Ectodermal cell (in vitro differentiated cells): ENCODE data around the gene TRIM27.
A peak's percentile ranks its signal among the peaks of the same experiment; 100 is the strongest.
"Not testable (repeated sequence)": the region's sequence is repeated elsewhere in the genome, so short reads cannot be mapped to it uniquely, and the experiment has no call there.

Source experiments
- H3K27ac ChIP-seq: 2 replicates; pipeline ENCODE4 v1.7.0; 2013; ENCODE audit warnings: mild to moderate bottlenecking, low read depth, low read length; ENCODE audit not compliant: insufficient read depth, poor library complexity, severe bottlenecking
- H3K27me3 ChIP-seq: 2 replicates; pipeline ENCODE4 v1.7.0; 2013; ENCODE audit warnings: mild to moderate bottlenecking, low read length; ENCODE audit not compliant: insufficient read depth, control insufficient read depth, poor library complexity, severe bottlenecking
- H3K36me3 ChIP-seq: one replicate; pipeline ENCODE4 v1.7.0; 2013; ENCODE audit warnings: low read length; ENCODE audit not compliant: control insufficient read depth, insufficient read depth
- H3K4me1 ChIP-seq: one replicate; pipeline ENCODE4 v1.7.0; 2013; ENCODE audit warnings: low read length; ENCODE audit not compliant: control insufficient read depth, insufficient read depth
- H3K4me3 ChIP-seq: 2 replicates; pipeline ENCODE4 v1.7.0; 2013; ENCODE audit warnings: low read depth, low read length, control low read depth; ENCODE audit not compliant: insufficient read depth
- H3K9me3 ChIP-seq: 2 replicates; pipeline ENCODE4 v1.7.0; 2013; ENCODE audit warnings: mild to moderate bottlenecking, low read length, moderate library complexity; ENCODE audit not compliant: control insufficient read depth
- WGBS, 2 experiments: methylation state at CpG; one replicate each; pipeline ENCODE4 v1.1.7; 2013; ENCODE audit warnings: missing lambda C conversion rate in 2 of 2; 5-methylcytosine and 5-hydroxymethylcytosine counted together

Gene TRIM27

GRCh38 chr6:28943223-28943556 is 19.4 kb upstream of the TRIM27 start:
- WGBS, 2 experiments: 82 to 83% methylated on average over 6 of the region's 6 CpGs
- H3K4me1 ChIP-seq: no peaks in the 10 kb centered on the region
- H3K4me3 ChIP-seq: peak overlapping the region; percentile 56
- no peak overlapping the region for H3K27ac ChIP-seq
- no peaks in the 10 kb centered on the region for H3K36me3 ChIP-seq
- no peaks in the 10 kb centered on the region for H3K9me3 ChIP-seq
- H3K27me3 ChIP-seq: no peaks in the 10 kb centered on the region

GRCh38 chr6:28941684-28942448 is 18.1 kb upstream of the TRIM27 start:
- no peaks in the 10 kb centered on the region for H3K36me3 ChIP-seq
- H3K4me3 ChIP-seq: peak overlapping the region; percentile 87
- no peaks in the 10 kb centered on the region for H3K9me3 ChIP-seq
- H3K27ac ChIP-seq: no peak overlapping the region
- no peaks in the 10 kb centered on the region for H3K4me1 ChIP-seq
- H3K27me3 ChIP-seq: no peaks in the 10 kb centered on the region
- 15 to 20% methylated on average over 9 to 11 of the region's 13 CpGs for WGBS, 2 experiments

GRCh38 chr6:28940858-28941683 is 17.3 kb upstream of the TRIM27 start:
- no peaks in the 10 kb centered on the region for H3K27me3 ChIP-seq
- no peaks in the 10 kb centered on the region for H3K9me3 ChIP-seq
- peak overlapping the region; percentile 62 for H3K27ac ChIP-seq
- no peaks in the 10 kb centered on the region for H3K4me1 ChIP-seq
- WGBS, 2 experiments: 1% methylated on average over 27 to 28 of the region's 28 CpGs
- no peaks in the 10 kb centered on the region for H3K36me3 ChIP-seq
- H3K4me3 ChIP-seq: peak overlapping the region; percentile 87

GRCh38 chr6:28940294-28940857 is 16.6 kb upstream of the TRIM27 start:
- no peaks in the 10 kb centered on the region for H3K4me1 ChIP-seq
- H3K27me3 ChIP-seq: no peaks in the 10 kb centered on the region
- no peaks in the 10 kb centered on the region for H3K36me3 ChIP-seq
- peak overlapping the region; percentile 87 for H3K4me3 ChIP-seq
- peak overlapping the region; percentile 62 for H3K27ac ChIP-seq
- 1% methylated on average over 17 of the region's 17 CpGs for WGBS, 2 experiments
- H3K9me3 ChIP-seq: no peaks in the 10 kb centered on the region

GRCh38 chr6:28933069-28933468 is 9.3 kb upstream of the TRIM27 start:
- no peaks in the 10 kb centered on the region for H3K9me3 ChIP-seq
- H3K4me1 ChIP-seq: no peaks in the 10 kb centered on the region
- H3K27ac ChIP-seq: no peak overlapping the region
- H3K36me3 ChIP-seq: no peaks in the 10 kb centered on the region
- WGBS, 2 experiments: 88 to 89% methylated on average over 7 of the region's 7 CpGs
- H3K27me3 ChIP-seq: no peaks in the 10 kb centered on the region
- H3K4me3 ChIP-seq: no peak overlapping the region

- H3K4me3 ChIP-seq: no peak overlapping the region
- H3K27me3 ChIP-seq: no peaks in the 10 kb centered on the region
- H3K4me1 ChIP-seq: no peaks in the 10 kb centered on the region
- H3K36me3 ChIP-seq: no peaks in the 10 kb centered on the region
- 89 to 100% methylated on average over 3 of the region's 3 CpGs for WGBS, 2 experiments
- H3K27ac ChIP-seq: no peak overlapping the region
- H3K9me3 ChIP-seq: no peaks in the 10 kb centered on the region
Observed at GRCh38 chr6:28929887-28930620, 6.3 kb upstream of the TRIM27 start.

- H3K27me3 ChIP-seq, H3K4me1 ChIP-seq, H3K9me3 ChIP-seq, H3K4me3 ChIP-seq, H3K36me3 ChIP-seq, H3K27ac ChIP-seq: not testable (repeated sequence)
- 89 to 91% methylated on average over 11 of the region's 11 CpGs for WGBS, 2 experiments
Observed at GRCh38 chr6:28929339-28929738, 5.6 kb upstream of the TRIM27 start.

GRCh38 chr6:28927846-28928245 is 4.1 kb upstream of the TRIM27 start:
- no peaks in the 10 kb centered on the region for H3K9me3 ChIP-seq
- no peak overlapping the region for H3K4me3 ChIP-seq
- H3K27me3 ChIP-seq: no peaks in the 10 kb centered on the region
- 83 to 85% methylated on average over 5 of the region's 5 CpGs for WGBS, 2 experiments
- no peaks in the 10 kb centered on the region for H3K4me1 ChIP-seq
- no peaks in the 10 kb centered on the region for H3K36me3 ChIP-seq
- H3K27ac ChIP-seq: no peak overlapping the region

- WGBS, 2 experiments: 1% methylated on average over 33 of the region's 33 CpGs
- no peak overlapping the region for H3K27ac ChIP-seq
- H3K4me1 ChIP-seq: peaks cover 6% of the 10 kb centered on the region
- peaks cover 26% of the 10 kb centered on the region for H3K36me3 ChIP-seq
- H3K9me3 ChIP-seq: no peaks in the 10 kb centered on the region
- no peaks in the 10 kb centered on the region for H3K27me3 ChIP-seq
- H3K4me3 ChIP-seq: peak overlapping the region; percentile 90
Observed at GRCh38 chr6:28922821-28923317, 916 bp downstream of the TRIM27 start.
